Stimulated activated CD8-positive, alpha-beta memory T cell treated with anti-CD3 and anti-CD28 coated beads, Interleukin-12 subunit alpha, Interleukin-12 subunit beta, amount 100 ng/mL, for 1 hour (primary cell): ENCODE results near the gene ERP44.
A peak's percentile ranks its signal among the peaks of the same experiment; 100 is the strongest.
"Not testable (repeated sequence)": the region's sequence is repeated elsewhere in the genome, so short reads cannot be mapped to it uniquely, and the experiment has no call there.

ENCODE experiments used
- DNase-seq: peaks from one replicate; pipeline ENCODE4 v3.0.0-alpha.2; 2020; ENCODE audit warnings: low read depth

Gene ERP44

GRCh38 chr9:100098887-100099721 lies at the start of gene ERP44, which contains the start of gene INVS:
Gene ERP44, minus strand, starts transcription at chr9:100099000. Its CDS starts 160 bp downstream, at chr9:100098840.
Gene INVS, plus strand, starts transcription at chr9:100099243. Its CDS starts 5,279 bp downstream, at chr9:100104522.
- peak; percentile 93 for DNase-seq

GRCh38 chr9:100145976-100146375 lies 47.2 kb upstream of the ERP44 start:
- DNase-seq: not testable (repeated sequence)

DNA sequence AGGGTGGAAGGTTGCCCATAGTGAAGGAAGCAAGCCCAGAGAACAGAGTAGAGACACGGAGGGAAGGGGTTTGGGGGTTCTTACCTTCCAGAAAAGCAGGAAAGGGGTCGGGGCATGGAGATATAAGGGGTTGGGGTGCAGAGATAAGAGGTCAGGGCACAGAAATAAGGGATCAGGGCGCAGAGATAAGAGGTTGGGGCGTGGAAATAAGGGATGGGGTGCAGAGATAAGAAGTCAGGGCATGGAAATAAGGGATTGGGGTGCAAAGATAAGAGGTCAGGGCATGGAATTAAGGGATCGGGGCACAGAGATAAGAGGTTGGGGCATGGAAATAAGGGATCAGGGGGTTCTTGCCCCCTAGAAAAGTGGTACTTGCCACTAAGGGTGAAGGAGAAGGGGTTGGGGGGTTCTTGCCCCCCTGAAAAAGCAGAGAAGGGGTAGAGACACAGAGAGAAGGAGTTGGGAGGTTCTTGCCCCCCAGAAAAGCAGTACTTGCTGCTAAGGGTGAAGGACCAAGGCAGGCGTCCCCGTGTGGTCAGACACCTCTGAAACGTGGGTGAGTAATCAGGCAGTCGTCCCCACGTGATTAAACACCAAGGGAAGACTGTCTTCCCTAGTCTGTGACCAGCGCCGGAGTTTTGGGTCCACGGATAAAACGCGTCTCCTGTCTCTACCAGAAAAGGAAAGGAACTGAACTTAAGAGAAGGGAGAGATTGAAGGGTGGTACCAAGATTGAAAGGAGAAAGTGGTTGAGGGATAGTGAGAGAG lies 46.6 kb upstream of the ERP44 start:
- DNase-seq: not testable (repeated sequence)

DNA sequence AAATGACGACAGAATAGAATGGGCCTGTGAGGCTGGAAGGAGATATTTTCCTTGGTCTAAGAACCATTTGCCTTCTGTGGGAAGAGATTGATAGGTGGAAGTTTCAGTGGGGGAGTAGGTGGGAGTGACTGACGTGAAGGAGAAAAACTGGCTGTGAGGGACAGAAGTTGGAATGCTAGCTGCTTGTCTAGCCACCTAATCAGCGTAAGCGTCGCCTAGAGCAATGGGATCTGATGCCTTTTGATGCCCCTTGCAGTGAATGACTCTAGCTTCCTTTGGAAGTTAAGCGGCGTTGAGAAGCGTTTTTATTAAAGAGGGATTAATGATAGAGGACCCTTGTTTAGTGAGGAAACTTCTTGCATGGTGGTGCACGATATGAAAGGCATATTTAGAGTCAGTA lies 43.1 kb upstream of the ERP44 start:
- not testable (repeated sequence) for DNase-seq

DNA sequence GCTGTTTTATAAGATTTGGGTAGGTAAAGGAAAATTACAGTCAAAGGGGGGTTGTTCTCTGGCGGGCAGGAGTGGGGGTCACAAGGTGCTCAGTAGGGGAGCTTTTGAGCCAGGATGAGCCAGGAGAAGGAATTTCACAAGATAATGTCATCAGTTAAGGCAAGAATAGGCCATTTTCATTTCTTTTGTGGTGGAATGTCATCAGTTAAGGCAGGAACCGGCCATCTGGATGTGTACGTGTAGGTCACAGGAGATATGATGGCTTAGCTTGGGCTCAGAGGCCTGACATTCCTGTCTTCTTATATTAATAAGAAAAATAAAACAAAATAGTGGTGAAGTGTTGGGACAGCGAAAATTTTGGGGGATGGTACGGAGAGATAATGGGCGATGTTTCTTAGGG lies 41.5 kb upstream of the ERP44 start:
- not testable (repeated sequence) for DNase-seq

DNA sequence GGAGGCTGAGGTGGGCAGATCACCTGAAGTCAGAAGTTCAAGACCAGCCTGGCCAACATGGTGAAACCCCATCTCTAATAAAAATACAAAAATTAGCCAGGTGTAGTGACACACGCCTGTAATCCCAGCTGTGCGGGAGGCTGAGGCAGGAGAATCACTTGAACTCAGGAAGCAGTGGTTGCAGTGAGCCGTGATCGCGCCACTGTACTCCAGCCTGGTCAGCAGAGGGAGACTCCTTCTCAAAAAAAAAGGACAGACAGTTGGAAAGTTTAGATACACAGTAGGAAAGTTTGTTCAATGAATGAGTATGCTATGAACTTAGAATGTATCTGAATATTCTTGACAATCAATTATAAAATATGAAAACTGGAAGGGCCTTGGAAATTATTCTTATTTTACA lies 38.0 kb upstream of the ERP44 start:
- not testable (repeated sequence) for DNase-seq

GRCh38 chr9:100134731-100135130 lies 35.9 kb upstream of the ERP44 start:
- DNase-seq: no peak

DNA sequence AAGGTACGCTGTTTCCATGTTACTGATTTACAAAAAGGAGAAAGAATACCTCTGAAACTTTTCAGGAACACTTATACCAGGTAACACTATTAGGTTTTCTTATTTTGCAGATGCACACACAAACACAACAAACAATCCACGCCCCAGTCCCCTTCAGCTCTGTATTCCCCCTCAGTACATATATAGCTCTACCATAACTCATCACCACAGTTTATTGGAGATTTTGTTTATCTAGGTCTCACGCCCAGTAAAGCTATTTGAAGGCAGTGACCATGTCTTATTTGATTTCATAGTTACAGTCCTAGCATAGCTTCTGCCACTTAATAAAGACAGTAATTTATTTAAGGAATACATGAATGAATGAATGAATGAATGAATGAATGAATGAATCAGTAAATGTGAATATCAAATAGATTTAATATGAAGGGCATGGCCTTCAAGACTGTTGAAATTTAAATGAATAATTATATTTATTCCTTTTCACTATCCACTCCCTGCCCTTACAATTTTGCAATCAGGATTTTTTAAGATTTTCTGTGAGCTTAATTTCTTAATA lies 33.2 kb upstream of the ERP44 start:
- DNase-seq: no peak

DNA sequence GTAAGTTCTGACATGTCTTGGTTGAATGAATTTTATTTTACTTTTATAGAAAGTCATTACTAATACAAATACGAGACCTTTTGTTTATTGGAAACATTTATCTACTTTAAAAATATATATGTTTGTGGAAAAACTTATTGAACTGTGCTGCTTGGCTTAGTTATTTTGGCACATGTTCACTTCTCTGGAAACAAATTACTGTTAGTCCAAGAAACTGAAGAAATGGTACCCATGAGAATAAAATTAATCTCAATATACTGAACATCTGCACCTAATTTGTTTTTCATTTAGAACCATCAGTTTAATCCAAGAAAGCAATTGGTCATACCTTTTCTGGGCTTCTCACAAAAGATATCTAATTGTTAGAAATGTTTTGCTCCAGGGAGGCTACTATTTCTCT lies 32.4 kb upstream of the ERP44 start:
- DNase-seq: no peak

GRCh38 chr9:100129772-100130171 lies 31.0 kb upstream of the ERP44 start:
- DNase-seq: no peak

DNA sequence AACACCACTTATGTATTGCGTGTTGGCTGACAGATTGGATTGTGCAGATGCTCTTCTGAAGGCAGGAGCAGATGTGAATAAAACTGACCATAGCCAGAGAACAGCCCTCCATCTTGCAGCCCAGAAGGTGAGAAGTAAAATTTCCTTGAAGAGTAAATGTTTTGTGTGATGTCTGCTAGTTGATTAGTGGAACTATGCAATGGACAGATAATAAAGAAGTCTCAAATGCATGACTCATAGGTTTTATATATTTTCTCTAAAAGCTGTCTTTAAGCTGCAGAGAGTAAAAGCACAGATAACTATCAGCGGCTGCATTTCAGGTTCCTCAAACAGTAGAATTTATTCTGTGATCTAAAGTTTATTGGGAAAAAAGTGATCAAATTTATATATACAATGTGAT lies 27.6 kb upstream of the ERP44 start:
- DNase-seq: no peak

- DNase-seq: no peak
Measured at GRCh38 chr9:100125910-100126309, 27.1 kb upstream of the ERP44 start.

DNA sequence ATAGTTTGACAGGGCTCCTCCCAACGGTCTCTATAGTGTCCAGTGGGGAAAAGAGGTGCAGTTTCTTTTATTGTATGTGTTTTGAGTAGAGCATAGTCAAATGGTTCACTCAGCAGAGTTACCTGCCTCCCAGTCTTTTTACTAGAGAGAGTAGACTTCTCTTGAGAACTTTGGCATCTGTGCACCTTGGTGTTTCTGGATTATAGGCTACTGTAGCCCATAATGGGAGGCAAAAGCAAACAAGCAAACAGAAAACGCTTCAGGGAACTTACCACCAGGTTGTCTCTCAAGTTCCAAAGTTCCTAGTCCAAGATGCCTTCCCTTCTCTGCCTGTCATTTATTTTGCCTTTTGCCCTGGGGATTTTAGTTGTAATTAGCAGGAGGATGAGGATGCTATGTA lies 26.4 kb upstream of the ERP44 start:
- no peak for DNase-seq

GRCh38 chr9:100120286-100120685 lies 21.5 kb upstream of the ERP44 start:
- DNase-seq: no peak

DNA sequence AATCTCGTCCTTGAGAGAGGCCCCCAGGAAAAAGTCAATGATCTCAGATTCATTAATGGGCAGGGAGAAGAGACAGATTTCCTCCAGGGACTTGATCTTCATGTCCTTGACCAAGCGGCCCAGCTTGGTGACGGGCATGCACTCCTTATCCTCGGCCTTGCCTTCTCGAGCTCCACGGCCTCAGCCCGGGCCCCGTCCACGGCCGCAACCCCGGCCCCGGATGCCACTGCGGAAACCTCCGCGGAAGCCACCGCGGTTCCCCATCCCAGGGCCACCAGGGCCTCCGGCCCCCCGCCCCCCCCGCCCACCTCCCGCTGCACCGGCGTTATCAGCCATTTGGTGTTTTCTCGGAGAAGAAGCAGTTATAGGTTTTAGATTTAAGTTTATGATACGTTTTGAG lies 18.5 kb upstream of the ERP44 start:
- DNase-seq: no peak

- DNase-seq: no peak
Measured at GRCh38 chr9:100112677-100113336, 14.0 kb upstream of the ERP44 start.

DNA sequence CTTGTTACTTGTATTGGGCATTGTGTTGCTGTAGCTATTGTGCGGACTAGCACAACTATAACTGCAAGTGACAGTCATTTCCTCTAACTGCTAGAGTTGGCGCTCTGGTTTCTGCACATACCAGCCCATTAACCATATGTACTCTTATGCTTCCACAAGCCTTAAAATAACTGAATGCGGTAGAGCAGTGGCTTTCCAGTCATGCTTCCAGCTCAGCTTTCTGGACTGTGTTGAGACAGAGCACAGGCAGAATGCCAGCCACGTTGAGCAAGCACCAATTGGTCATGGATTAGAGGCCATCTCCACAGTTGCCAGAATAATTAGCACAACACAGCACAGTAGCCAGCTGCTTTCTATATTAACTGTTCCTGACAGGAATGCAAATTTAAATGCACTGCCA lies 12.4 kb upstream of the ERP44 start:
- DNase-seq: no peak

- DNase-seq: no peak
Measured at GRCh38 chr9:100108559-100108958, 9.8 kb upstream of the ERP44 start.

GRCh38 chr9:100106616-100107015 lies 7.8 kb upstream of the ERP44 start:
- no peak for DNase-seq

- DNase-seq: no peak
Measured at GRCh38 chr9:100105861-100106260, 7.1 kb upstream of the ERP44 start.

GRCh38 chr9:100104314-100104713 lies 5.5 kb upstream of the ERP44 start:
- DNase-seq: no peak

GRCh38 chr9:100101608-100102007 lies 2.8 kb upstream of the ERP44 start:
- DNase-seq: no peak
